Tibial artery (tissue), 4 donors: ENCODE measurements around the gene RPRML.

ENCODE experiments used
- DNase-seq, 2 donors: peaks; one replicate each; pipeline ENCODE4 v3.0.0-alpha.2; 2019
- H3K27ac ChIP-seq, 2 donors: fragments of 200-600 bp; sonication (generic) in 1 of 2; 1 replicate in 1 of 2; 2 replicates in 1 of 2; pipeline ENCODE4 v1.5.1; 2018 to 2019; ENCODE audit warnings: mild to moderate bottlenecking in 1 of 2
- H3K27me3 ChIP-seq, 2 donors: fragments of 200-600 bp; sonication (generic) in 1 of 2; one replicate each; pipeline versions ENCODE4 v1.5.1 to v1.6.0; 2016 to 2019
- H3K36me3 ChIP-seq, 3 donors: fragments of 200-600 bp; sonication (generic) in 2 of 3; one replicate each; pipeline ENCODE4 v1.5.1; 2016 to 2019; ENCODE audit warnings: mild to moderate bottlenecking in 2 of 3
- H3K4me1 ChIP-seq, 4 donors: fragments of 200-600 bp; sonication (generic) in 2 of 4; 1 replicate in 3 of 4; 2 replicates in 1 of 4; pipeline ENCODE4 v1.5.1; 2016 to 2019
- H3K4me3 ChIP-seq, 2 donors: fragments of 200-600 bp; sonication (generic) in 1 of 2; 1 replicate in 1 of 2; 2 replicates in 1 of 2; pipeline ENCODE4 v1.5.1; 2018 to 2019; ENCODE audit warnings: mild to moderate bottlenecking in 2 of 2
- H3K9me3 ChIP-seq, 3 donors: fragments of 200-600 bp; sonication (generic) in 1 of 3; one replicate each; pipeline ENCODE4 v1.5.1; 2016 to 2019
- CTCF ChIP-seq, 2 experiments: fragments of 200-600 bp in 1 of 2; fragments of 450-650 bp in 1 of 2; IDR thresholded peaks; one replicate each; pipeline ENCODE4 v1.5.1; 2017 to 2019; ENCODE audit warnings: antibody characterized with exemption in 2 of 2, mild to moderate bottlenecking in 1 of 2, moderate library complexity in 1 of 2
- intact Hi-C: fragments of 100-400 bp; cut with DNase I; formaldehyde crosslinking; loops from one replicate; pipeline ENCODE4 v1.15.0; 2023; ENCODE audit warnings: low total_unique reads

The RPRML gene

GRCh38 chr17:46972346-46972745, 6.7 kb downstream of the RPRML start:
- Histone ChIP-seq H3K27me3 (peaks cover 0 to 13% of the 10 kb centered on the region in 2 donors), H3K36me3 (peaks cover 0 to 24% (median 16%) of the 10 kb centered on the region in 3 donors), H3K4me1 (peaks cover 0 to 8% (median 0%) of the 10 kb centered on the region in 4 donors), H3K9me3 (no peaks in the 10 kb centered on the region), H3K27ac (no peak overlapping the region), H3K4me3 (no peak overlapping the region)
- intact Hi-C loops, result no loop called here
- no peak for TF ChIP-seq CTCF (IDR thresholded peaks at IDR 0.05)
- DNase-seq, result no peak

- Histone ChIP-seq H3K9me3 (no peaks in the 10 kb centered on the region), H3K27ac (no peak overlapping the region), H3K27me3 (peaks cover 0 to 8% of the 10 kb centered on the region in 2 donors), H3K36me3 (peaks cover 0 to 27% (median 16%) of the 10 kb centered on the region in 3 donors), H3K4me1 (peaks cover 0 to 4% (median 0%) of the 10 kb centered on the region in 4 donors), H3K4me3 (no peak overlapping the region)
- intact Hi-C loops, result no loop called here
- no peak for TF ChIP-seq CTCF (IDR thresholded peaks at IDR 0.05)
- no peak for DNase-seq
These were observed 7.3 kb downstream of the RPRML start for GRCh38 chr17:46971647-46972300.

- Histone ChIP-seq H3K9me3 (no peaks in the 10 kb centered on the region), H3K4me1 (peaks cover 0 to 4% (median 0%) of the 10 kb centered on the region in 4 donors), H3K27ac (no peak overlapping the region), H3K27me3 (no peaks in the 10 kb centered on the region), H3K36me3 (peaks cover 0 to 27% (median 16%) of the 10 kb centered on the region in 3 donors), H3K4me3 (no peak overlapping the region)
- DNase-seq, result no peak
- intact Hi-C loops, result no loop called here
- TF ChIP-seq CTCF (IDR thresholded peaks at IDR 0.05), result no peak
These were observed 10.2 kb downstream of the RPRML start for GRCh38 chr17:46968896-46969295.

- H3K4me3 ChIP-seq, result no peak overlapping the region
- no peak overlapping the region for H3K27ac ChIP-seq
- H3K4me1 ChIP-seq, result peaks cover 0 to 4% (median 0%) of the 10 kb centered on the region in 4 donors
- TF ChIP-seq CTCF (IDR thresholded peaks at IDR 0.05), result no peak
- H3K27me3 ChIP-seq, result no peaks in the 10 kb centered on the region
- H3K9me3 ChIP-seq, result no peaks in the 10 kb centered on the region
- no peak for DNase-seq
- peaks cover 0 to 27% (median 16%) of the 10 kb centered on the region in 3 donors for H3K36me3 ChIP-seq
- intact Hi-C loops, result no loop called here
These were observed 10.7 kb downstream of the RPRML start for GRCh38 chr17:46968224-46968834.

GRCh38 chr17:46964315-46965265, 14.5 kb downstream of the RPRML start:
- TF ChIP-seq CTCF (IDR thresholded peaks at IDR 0.05), result no peak

More at GRCh38 chr17:46964315-46965265, 14.5 kb downstream of the RPRML start:
- H3K36me3 ChIP-seq, result peaks cover 0 to 31% (median 16%) of the 10 kb centered on the region in 3 donors
- peaks cover 0 to 3% (median 0%) of the 10 kb centered on the region in 4 donors for H3K4me1 ChIP-seq
- H3K27me3 ChIP-seq, result no peaks in the 10 kb centered on the region
- H3K9me3 ChIP-seq, result no peaks in the 10 kb centered on the region
- no peak overlapping the region for H3K4me3 ChIP-seq
- no peak overlapping the region for H3K27ac ChIP-seq
- no peak for DNase-seq
- intact Hi-C loops, result no loop called here
